AG04449 (cell line): Measurements from ENCODE around the gene PARP4.

ENCODE experiments used
- CTCF ChIA-PET: fragments of 350-600 bp; formaldehyde crosslinking; extraction: SDS; loops from one replicate; lab custom pipeline; 2021; ENCODE audit warnings: antibody characterized with exemption; lab: Yijun Ruan, JAX
- POLR2A ChIA-PET: fragments of 400-600, 350-600 bp; formaldehyde crosslinking; extraction: SDS; loops from one replicate; lab custom pipeline; 2020; ENCODE audit warnings: antibody characterized with exemption, inconsistent platforms; lab: Yijun Ruan, JAX
- DNase-seq: peaks from one replicate; pipeline ENCODE4 v3.0.0-alpha.2; 2010; ENCODE audit warnings: low read depth, low spot score
- H3K4me3 ChIP-seq: 2 replicates; pipeline ENCODE4 v1.5.1; 2011; ENCODE audit warnings: low read depth, mild to moderate bottlenecking, control low read depth, low read length
- TF ChIP-seq, protein P1 (sequence below): IDR thresholded peaks from one replicate; pipeline ENCODE4 v1.5.1; 2011; ENCODE audit warnings: mild to moderate bottlenecking, moderate library complexity, low read length, control low read depth, inconsistent platforms; ENCODE audit not compliant: insufficient read depth; ENCODE audit errors: missing control alignments

Gene PARP4

DNA sequence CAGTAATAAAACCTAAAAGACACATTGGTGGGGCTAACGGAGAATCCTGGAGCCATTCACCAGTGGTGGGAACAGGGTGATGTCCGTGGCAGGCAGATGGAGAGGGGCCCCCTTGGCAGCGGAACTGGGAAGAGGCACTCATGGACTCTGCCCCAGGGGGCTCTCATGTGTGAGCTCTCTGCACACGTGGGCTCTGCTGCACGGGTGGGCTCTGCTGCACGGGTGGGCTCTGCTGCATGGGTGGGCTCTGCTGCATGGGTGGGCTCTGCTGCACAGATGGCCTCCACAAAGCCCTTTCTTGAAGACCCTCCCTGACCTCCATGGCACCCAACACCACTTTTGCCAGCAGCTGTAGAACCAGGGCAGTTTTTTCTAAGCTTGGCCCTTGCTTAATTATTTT lies 52.3 kb downstream of the PARP4 start:
- no peak overlapping the region for H3K4me3 ChIP-seq
- ChIA-PET POLR2A (interaction anchor here (0.6 kb wide), 1 partner anchor 552 kb away, joined by 3 read pairs; no protein-coding TSS in a partner anchor), CTCF (no interaction called here)
- DNase-seq = no peak
- TF ChIP-seq, protein P1, sequence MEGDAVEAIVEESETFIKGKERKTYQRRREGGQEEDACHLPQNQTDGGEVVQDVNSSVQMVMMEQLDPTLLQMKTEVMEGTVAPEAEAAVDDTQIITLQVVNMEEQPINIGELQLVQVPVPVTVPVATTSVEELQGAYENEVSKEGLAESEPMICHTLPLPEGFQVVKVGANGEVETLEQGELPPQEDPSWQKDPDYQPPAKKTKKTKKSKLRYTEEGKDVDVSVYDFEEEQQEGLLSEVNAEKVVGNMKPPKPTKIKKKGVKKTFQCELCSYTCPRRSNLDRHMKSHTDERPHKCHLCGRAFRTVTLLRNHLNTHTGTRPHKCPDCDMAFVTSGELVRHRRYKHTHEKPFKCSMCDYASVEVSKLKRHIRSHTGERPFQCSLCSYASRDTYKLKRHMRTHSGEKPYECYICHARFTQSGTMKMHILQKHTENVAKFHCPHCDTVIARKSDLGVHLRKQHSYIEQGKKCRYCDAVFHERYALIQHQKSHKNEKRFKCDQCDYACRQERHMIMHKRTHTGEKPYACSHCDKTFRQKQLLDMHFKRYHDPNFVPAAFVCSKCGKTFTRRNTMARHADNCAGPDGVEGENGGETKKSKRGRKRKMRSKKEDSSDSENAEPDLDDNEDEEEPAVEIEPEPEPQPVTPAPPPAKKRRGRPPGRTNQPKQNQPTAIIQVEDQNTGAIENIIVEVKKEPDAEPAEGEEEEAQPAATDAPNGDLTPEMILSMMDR = no peak

DNA sequence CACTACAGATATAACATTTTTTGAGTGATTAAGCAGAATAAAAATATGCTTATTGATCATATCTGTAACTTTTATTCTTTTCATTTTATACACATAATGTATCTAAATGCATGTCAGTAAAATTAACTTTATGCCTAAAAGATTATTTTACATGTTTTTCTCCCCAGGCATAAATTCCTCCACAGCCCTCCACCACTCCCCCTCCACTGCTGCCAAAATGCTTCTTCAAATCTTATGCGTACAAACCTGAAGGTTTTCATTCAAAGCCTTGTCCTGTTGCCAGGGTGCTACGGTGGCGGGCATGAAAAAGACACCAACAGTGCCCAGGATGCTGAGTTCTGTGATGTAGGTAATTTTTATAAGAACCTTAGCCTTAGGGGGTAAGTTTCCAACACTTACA lies 52.9 kb downstream of the PARP4 start:
- ChIA-PET CTCF (no interaction called here), POLR2A (no interaction called here)
- TF ChIP-seq, protein P1 = no peak
- DNase-seq = no peak
- H3K4me3 ChIP-seq = no peak overlapping the region

DNA sequence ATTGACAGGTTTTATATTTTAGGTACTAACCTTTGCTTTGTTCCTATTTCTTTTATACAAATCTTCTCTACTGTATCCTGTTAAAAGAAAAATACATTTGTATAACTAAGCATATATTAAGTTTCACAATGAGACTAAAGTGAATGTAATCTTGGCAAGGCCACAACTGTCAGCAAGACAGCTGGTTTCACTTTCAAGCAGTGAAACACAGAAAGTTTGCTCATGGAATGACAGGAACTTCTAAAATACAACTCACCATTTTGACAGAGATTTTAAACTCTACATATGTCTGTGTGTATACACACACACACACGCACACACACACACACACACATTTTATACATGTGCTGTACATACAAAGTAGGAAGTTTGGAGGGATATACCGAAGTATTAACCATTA lies 53.3 kb downstream of the PARP4 start:
- no peak overlapping the region for H3K4me3 ChIP-seq
- ChIA-PET CTCF (no interaction called here), POLR2A (no interaction called here)
- DNase-seq = peak; percentile 41
- TF ChIP-seq, protein P1 = no peak

DNA sequence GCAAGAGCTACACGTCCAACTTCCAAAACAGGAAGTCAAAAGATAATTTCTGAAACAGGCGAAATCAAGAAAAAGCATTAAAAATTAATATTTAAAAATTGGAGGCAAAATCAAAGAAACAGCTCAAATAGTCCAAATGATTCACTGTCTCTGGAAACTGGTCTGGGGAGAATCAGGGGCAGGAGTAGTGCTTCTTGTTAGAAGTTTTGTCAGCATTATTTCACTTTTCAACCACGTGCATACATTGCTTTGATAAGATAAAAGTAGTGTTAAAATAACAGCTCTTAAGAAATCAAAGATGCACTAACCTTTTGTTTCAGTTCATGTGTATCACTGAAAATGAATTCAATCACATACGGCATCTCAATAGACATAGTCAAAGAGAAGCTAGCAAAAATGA lies 53.8 kb downstream of the PARP4 start:
- CTCF ChIA-PET = no interaction called here
- TF ChIP-seq, protein P1 = no peak
- DNase-seq = no peak
- POLR2A ChIA-PET = no interaction called here
- H3K4me3 ChIP-seq = no peak overlapping the region

DNA sequence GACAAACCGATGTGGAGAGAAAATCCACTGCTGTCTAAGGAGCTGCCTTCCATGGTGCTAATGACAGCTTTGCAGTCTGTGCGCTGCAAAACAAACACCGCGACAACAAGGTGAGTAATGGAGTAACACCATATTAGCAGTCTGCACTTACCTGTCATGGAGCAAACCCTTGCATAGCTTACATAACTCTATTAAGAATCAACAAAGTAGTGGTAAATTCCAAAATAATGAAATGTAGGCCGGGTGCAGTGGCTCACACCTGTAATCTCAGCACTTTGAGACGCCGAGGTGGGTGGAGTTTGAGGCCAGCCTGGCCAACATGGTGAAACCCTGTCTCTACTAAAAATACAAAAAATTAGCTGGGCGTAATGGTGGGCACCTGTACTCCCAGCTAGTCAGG lies 56.2 kb downstream of the PARP4 start:
- no peak overlapping the region for H3K4me3 ChIP-seq
- TF ChIP-seq, protein P1 = no peak
- CTCF ChIA-PET = no interaction called here
- DNase-seq = no peak
- POLR2A ChIA-PET = no interaction called here

DNA sequence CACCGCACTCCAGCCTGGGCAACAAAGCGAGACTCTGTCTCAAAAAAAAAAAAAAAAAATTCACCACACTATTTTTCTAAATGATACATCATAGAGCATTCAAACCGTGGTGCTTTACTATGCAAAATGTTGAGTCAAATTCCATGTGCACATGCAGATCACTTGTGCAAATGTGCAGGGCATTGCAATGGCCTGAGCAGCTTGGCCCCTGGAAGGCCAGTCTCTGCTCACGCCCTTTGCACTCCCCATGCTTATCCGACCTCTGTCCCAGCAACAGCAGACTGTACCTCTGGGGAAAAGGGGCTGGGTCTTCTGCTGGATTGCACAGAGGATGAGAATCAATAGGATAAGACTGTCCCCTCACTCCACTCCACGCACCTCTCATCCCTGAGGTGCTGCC lies 58.5 kb downstream of the PARP4 start:
- no peak for DNase-seq
- CTCF ChIA-PET = no interaction called here
- POLR2A ChIA-PET = no interaction called here
- TF ChIP-seq, protein P1 = no peak
- no peak overlapping the region for H3K4me3 ChIP-seq
